Calu3 (cell line): ENCODE results near the gene ARFGAP2. TPM values are rescaled to one million over a fixed set of nuclear protein-coding genes. Genes with fewer than 3 reads are reported as not detected.
"Not testable (repeated sequence)": the region's sequence is repeated elsewhere in the genome, so short reads cannot be mapped to it uniquely, and the experiment has no call there.

Experiments used
- BruUV-seq: library from RNA; stranded (reverse); fragments of 400-500 nt; replicated peaks from 2 replicates; lab custom pipeline; 2021; lab: Mats Ljungman, UMichigan
- CTCF ChIA-PET: fragments of 300-600 bp; sonication (Branson Sonifier 250); formaldehyde crosslinking; loops from one replicate; lab custom pipeline; 2022; ENCODE audit warnings: antibody characterized with exemption; lab: Charles Lee
- DNase-seq: peaks from one replicate; pipeline ENCODE4 v3.0.0; 2022
- H3K27ac Mint-ChIP-seq: one replicate; pipeline ENCODE4 v1.8.0; 2022; ENCODE audit warnings: mixed read lengths; ENCODE audit not compliant: unreplicated experiment
- H3K27me3 Mint-ChIP-seq: one replicate; pipeline ENCODE4 v1.8.0; 2022; ENCODE audit warnings: mixed read lengths; ENCODE audit not compliant: unreplicated experiment
- H3K36me3 Mint-ChIP-seq: one replicate; pipeline ENCODE4 v1.8.0; 2022; ENCODE audit warnings: mild to moderate bottlenecking, moderate library complexity, mixed read lengths; ENCODE audit not compliant: insufficient read depth, unreplicated experiment
- H3K4me1 Mint-ChIP-seq: one replicate; pipeline ENCODE4 v1.8.0; 2022; ENCODE audit warnings: mild to moderate bottlenecking, low read depth, mixed read lengths; ENCODE audit not compliant: unreplicated experiment
- H3K4me3 Mint-ChIP-seq: one replicate; pipeline ENCODE4 v1.8.0; 2022; ENCODE audit warnings: mild to moderate bottlenecking, low read depth, moderate library complexity, mixed read lengths; ENCODE audit not compliant: unreplicated experiment
- H3K9me3 Mint-ChIP-seq: one replicate; pipeline ENCODE4 v1.8.0; 2022; ENCODE audit warnings: low read depth, mixed read lengths; ENCODE audit not compliant: unreplicated experiment
- CTCF ChIP-seq: fragments of 200-600 bp; IDR thresholded peaks from one replicate; pipeline ENCODE4 v1.8.0; 2022; ENCODE audit warnings: antibody characterized with exemption; ENCODE audit not compliant: unreplicated experiment
- intact Hi-C: fragments of 100-400 bp; cut with micrococcal nuclease; formaldehyde crosslinking; loops from one replicate; pipeline ENCODE4 v1.10.0; 2022; ENCODE audit not compliant: unreplicated experiment
- total RNA-seq: library from RNA; stranded (reverse); gene quantifications from 2 replicates; pipeline ENCODE4 v1.2.3, GENCODE V29; 2022

The ARFGAP2 gene
- total RNA-seq, 1 experiment from 2014 or later = 108 TPM

- no peak overlapping the region for H3K4me3 Mint-ChIP-seq
- peaks cover 13% of the 10 kb centered on the region for H3K27me3 Mint-ChIP-seq
- BruUV-seq = no TSS peak
- H3K27ac Mint-ChIP-seq = no peak overlapping the region
- H3K9me3 Mint-ChIP-seq = no peaks in the 10 kb centered on the region
- CTCF ChIA-PET = interaction anchor here (0.6 to 1.3 kb wide), 3 partner anchors 9 to 69 kb away, joined by 3 to 4 read pairs (median 4); no protein-coding TSS in a partner anchor
- intact Hi-C loops = no loop called here
- no peak for TF ChIP-seq CTCF
- no peak for DNase-seq
- H3K4me1 Mint-ChIP-seq = no peaks in the 10 kb centered on the region
- H3K36me3 Mint-ChIP-seq = no peaks in the 10 kb centered on the region
These were observed 27.9 kb upstream of the ARFGAP2 start for GRCh38 chr11:47204637-47204989.

GRCh38 chr11:47202576-47202975 lies 25.9 kb upstream of the ARFGAP2 start:
- no TSS peak for BruUV-seq
- TF ChIP-seq CTCF = no peak
- Mint-ChIP-seq H3K27me3 (peaks cover 19% of the 10 kb centered on the region), H3K36me3 (no peaks in the 10 kb centered on the region), H3K27ac (no peak overlapping the region), H3K4me3 (no peak overlapping the region), H3K9me3 (no peaks in the 10 kb centered on the region), H3K4me1 (no peaks in the 10 kb centered on the region)
- CTCF ChIA-PET = interaction anchor here (0.8 kb wide), 1 partner anchor 14 kb away, joined by 3 read pairs; no protein-coding TSS in a partner anchor
- intact Hi-C loops = no loop called here
- no peak for DNase-seq

- no TSS peak for BruUV-seq
- no peaks in the 10 kb centered on the region for H3K4me1 Mint-ChIP-seq
- H3K27me3 Mint-ChIP-seq = peaks cover 12% of the 10 kb centered on the region
- no peak for DNase-seq
- no peak overlapping the region for H3K27ac Mint-ChIP-seq
- H3K9me3 Mint-ChIP-seq = no peaks in the 10 kb centered on the region
- CTCF ChIA-PET = interaction anchor here (0.6 kb wide), 1 partner anchor 38 kb away, joined by 4 read pairs; no protein-coding TSS in a partner anchor
- intact Hi-C loops = no loop called here
- H3K36me3 Mint-ChIP-seq = no peaks in the 10 kb centered on the region
- no peak for TF ChIP-seq CTCF
- H3K4me3 Mint-ChIP-seq = no peak overlapping the region
These were observed 24.3 kb upstream of the ARFGAP2 start for GRCh38 chr11:47201015-47201414.

GRCh38 chr11:47198161-47198560 lies 21.5 kb upstream of the ARFGAP2 start:
- peaks cover 12% of the 10 kb centered on the region for H3K27me3 Mint-ChIP-seq
- H3K27ac Mint-ChIP-seq, CTCF ChIA-PET, H3K9me3 Mint-ChIP-seq, BruUV-seq, H3K4me3 Mint-ChIP-seq, intact Hi-C loops, H3K36me3 Mint-ChIP-seq, DNase-seq: not testable (repeated sequence)
- peaks cover 13% of the 10 kb centered on the region for H3K4me1 Mint-ChIP-seq

GRCh38 chr11:47192111-47192510 lies 15.4 kb upstream of the ARFGAP2 start:
- no TSS peak for BruUV-seq
- no peak for DNase-seq
- peaks cover 21% of the 10 kb centered on the region for H3K4me1 Mint-ChIP-seq
- no peaks in the 10 kb centered on the region for H3K27me3 Mint-ChIP-seq
- no peak overlapping the region for H3K27ac Mint-ChIP-seq
- no peak overlapping the region for H3K4me3 Mint-ChIP-seq
- intact Hi-C loops = no loop called here
- no peak for TF ChIP-seq CTCF
- no peaks in the 10 kb centered on the region for H3K9me3 Mint-ChIP-seq
- CTCF ChIA-PET = no interaction called here
- peaks cover 5% of the 10 kb centered on the region for H3K36me3 Mint-ChIP-seq

GRCh38 chr11:47191137-47191536 lies 14.5 kb upstream of the ARFGAP2 start:
- H3K4me1 Mint-ChIP-seq = peaks cover 22% of the 10 kb centered on the region
- H3K27ac Mint-ChIP-seq, DNase-seq, H3K4me3 Mint-ChIP-seq, CTCF ChIA-PET, H3K27me3 Mint-ChIP-seq, H3K9me3 Mint-ChIP-seq, BruUV-seq: not testable (repeated sequence)
- peaks cover 15% of the 10 kb centered on the region for H3K36me3 Mint-ChIP-seq
- intact Hi-C loops = loop anchor here (2.0 kb wide), 1 partner anchor 36 kb away; no protein-coding TSS in a partner anchor
